GM19395 (cell line): ENCODE data around the gene SP6.

Experiments used
- ATAC-seq: cut with Tn5 transposase; IDR thresholded peaks from one replicate; pipeline ENCODE4 v1.9.1; 2021; ENCODE audit warnings: mild to moderate bottlenecking, moderate library complexity; ENCODE audit not compliant: unreplicated experiment

The SP6 gene

DNA sequence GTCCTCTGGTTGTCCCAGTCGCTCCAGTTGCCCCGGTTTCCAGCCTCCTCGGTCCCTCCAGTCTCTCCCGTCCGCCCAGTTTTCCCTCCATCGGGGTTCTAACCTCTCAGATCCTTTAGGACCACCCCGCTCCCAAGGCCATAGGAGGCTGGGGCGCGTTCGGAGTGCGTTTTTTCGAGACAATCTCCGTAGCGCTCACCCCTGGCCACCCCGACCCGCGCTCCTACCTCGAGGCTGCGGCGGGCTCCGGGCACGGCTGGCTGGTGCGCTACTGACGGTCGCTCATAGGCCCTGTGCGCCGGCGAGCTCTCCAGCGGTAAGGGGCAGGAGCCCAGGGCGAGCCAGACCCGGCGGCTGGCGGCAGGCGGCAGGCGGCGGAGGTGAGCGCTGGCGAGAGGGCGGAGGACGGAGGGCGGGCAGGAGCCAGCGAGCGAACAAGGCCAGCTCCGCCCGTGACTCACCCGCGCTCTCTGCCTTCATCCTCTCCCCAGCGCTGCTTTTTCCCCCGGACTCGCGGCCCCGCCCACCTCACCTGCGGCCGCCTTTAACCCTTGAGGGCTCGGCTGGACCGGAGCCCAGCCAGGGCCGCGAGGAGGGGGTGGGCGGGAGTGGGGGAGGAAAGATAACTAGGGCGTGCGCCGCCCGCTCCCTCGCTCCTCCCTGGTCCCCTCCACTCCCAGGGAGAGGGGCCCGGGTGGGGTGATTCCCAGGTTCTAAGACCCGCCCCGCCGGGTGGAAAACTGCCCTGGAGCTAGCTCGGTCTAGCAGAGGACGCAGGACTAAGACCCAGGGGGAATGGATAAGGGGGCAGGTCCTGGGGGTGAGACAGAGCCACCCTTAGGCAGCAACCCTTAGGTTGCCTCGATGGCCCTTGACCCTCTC lies at the start of gene SP6:
Gene SP6 (minus strand): TSS at position 472 of the 882 bp plus-strand sequence. CDS start 2,734 bp downstream, outside the sequence.
- ATAC-seq: no peak

DNA sequence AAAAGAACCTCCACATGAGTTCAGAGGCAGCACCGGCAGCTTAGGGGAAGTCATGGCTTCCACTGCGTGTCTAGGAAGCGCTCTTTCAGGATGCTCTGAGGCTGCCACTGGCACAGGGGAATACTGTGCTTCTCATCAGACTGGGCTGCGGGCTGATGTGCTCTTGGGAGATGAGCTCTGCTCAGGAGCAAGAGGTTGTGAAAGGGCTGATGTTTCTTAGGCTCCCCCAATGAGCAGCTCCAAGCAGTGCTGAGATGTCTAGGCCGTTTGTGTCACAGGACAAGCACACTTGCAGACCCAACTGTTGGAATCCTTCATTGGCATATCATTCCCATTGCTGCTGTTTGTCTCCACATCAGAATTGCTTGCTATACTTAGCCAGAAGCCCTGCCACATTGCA lies 48.7 kb upstream of the SP6 start:
- no peak for ATAC-seq

GRCh38 chr17:47898241-47898640 lies 47.3 kb upstream of the SP6 start:
- no peak for ATAC-seq

- ATAC-seq: no peak
These were observed 46.6 kb upstream of the SP6 start for GRCh38 chr17:47897561-47897960.

- ATAC-seq: peak; percentile 2
These were observed 45.9 kb upstream of the SP6 start for GRCh38 chr17:47896672-47897490.

GRCh38 chr17:47895856-47896671 lies 45.1 kb upstream of the SP6 start, which contains the start of gene SP2:
SP2 (plus strand) TSS chr17:47896236; CDS start chr17:47896287, 51 bp downstream.
- peak; percentile 93 for ATAC-seq

- ATAC-seq: no peak
These were observed 44.4 kb upstream of the SP6 start for GRCh38 chr17:47895347-47895855.

GRCh38 chr17:47894498-47895346 lies 43.8 kb upstream of the SP6 start:
- no peak for ATAC-seq

GRCh38 chr17:47891545-47892088 lies 40.7 kb upstream of the SP6 start:
- ATAC-seq: no peak

- ATAC-seq: no peak
These were observed 39.0 kb upstream of the SP6 start for GRCh38 chr17:47889734-47890529.

DNA sequence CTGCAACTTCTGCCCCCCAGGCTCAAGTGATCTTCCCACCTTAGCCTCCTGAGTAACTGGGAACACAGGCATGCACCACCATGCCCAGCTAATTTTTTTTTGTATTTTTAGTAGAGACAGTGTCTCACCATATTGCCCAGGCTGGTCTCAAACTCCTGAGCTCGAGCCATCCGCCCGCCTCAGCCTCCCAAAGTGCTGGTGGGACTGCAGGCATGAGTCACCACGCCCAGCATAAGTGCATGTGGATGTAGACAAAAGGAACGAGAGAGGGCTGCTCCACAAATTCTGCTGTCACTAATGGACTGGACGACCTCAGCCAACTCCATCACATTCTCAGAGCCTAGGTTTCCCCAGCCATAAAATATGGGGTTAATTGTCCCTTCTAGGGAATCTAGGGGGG lies 37.3 kb upstream of the SP6 start:
- no peak for ATAC-seq

DNA sequence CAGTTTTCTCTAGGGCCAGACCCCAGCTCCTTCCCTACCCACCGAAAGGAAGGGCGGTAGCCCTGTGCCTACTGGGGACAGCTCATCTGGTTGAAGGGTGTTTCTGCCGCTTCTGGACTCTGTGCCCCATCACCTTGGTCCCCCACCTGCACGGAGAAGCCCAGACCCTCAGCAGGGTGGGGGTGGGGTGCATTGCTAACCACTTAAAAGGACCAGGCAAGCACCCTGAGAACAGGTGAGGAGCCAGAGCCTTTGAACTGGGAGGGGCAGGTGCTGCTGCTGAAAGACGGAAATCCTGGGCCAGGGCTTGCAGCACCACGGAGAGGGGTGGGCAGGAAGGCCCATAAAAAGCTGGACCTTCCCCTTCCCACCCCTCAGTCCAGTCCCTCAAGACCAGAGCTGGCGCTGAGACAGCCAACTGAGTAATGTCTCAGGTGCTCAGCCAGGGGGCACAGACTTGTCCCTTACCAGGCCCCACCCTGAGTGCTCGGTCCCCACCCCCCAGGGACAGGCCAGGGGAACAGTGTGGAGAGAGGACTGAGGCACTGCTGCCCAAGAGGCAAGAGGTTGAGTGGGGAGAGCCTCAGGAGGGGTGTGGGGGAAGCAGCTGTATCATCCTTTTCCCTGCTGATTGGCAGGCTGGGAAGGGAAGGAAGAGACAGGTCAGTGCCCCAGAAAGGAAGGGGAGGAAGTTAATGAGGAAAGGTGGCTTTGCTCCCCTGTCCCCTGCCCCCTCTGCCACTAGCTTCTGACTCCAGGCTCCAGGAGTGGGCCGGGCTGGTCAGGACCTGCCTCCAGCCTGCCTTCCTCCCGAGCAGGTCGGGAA lies 34.2 kb upstream of the SP6 start:
- no peak for ATAC-seq

DNA sequence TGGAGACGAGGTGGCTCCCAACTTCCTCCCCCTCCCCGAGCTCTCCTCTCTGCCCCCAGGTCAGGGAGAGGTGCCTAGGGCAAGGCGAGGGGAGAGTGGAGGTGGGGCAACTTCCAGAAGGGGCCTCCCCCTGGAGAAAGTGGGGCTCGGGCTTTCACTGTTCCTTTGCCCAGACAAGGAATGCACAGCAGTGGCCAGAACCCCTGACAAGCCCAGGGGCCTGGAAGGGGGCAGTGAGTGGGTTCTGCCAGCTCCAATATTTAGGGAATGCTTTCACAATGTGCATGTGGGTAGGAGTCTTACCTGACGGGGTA lies 33.4 kb upstream of the SP6 start:
- ATAC-seq: no peak

- ATAC-seq: no peak
These were observed 32.8 kb upstream of the SP6 start for GRCh38 chr17:47883589-47884426.

GRCh38 chr17:47882695-47883588 lies 32.0 kb upstream of the SP6 start:
- ATAC-seq: no peak

DNA sequence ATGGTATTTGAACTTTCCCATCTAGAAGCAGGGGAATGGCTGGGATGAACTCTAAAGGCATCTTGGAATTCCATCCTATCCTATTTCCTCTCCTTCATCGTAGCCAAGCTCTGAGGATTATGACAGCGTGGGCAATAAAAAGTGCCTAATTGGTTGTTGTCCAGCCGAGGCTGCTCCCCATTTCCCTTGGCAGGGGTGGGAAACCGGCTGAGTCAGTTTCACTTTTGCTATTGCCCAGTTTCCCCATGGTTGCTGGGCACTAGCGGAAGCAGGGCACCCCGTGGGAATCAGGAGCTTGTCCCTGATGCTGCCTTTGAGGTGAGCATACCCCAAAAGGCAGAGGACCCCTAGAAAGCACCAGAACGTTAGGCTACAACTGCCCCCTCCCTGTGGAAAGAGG lies 31.3 kb upstream of the SP6 start:
- ATAC-seq: no peak
